Thoracic aorta (tissue), 2 donors: Measurements from ENCODE around the gene GPR160. TPM values are rescaled to one million over a fixed set of nuclear protein-coding genes. Genes with fewer than 3 reads are reported as not detected.

Experiments
- ATAC-seq: fragments of 150-250 bp; one replicate; pipeline ENCODE4 v1.8.0; 2017; ENCODE audit warnings: low read depth; ENCODE audit not compliant: insufficient number of reproducible peaks, low FRiP score
- DNase-seq: peaks from one replicate; pipeline ENCODE4 v3.0.0-alpha.2; 2020; ENCODE audit warnings: low spot score
- H3K27ac ChIP-seq, 2 donors: fragments of 200-600 bp; sonication (generic); 1 replicate in 1 of 2; 2 replicates in 1 of 2; pipeline ENCODE4 v1.5.1; 2016; ENCODE audit warnings: mild to moderate bottlenecking in 2 of 2, moderate library complexity in 2 of 2
- H3K27me3 ChIP-seq: fragments of 200-600 bp; sonication (generic); replicated peaks from 2 replicates; pipeline ENCODE4 v1.6.0; 2016; ENCODE audit warnings: mild to moderate bottlenecking; ENCODE audit not compliant: insufficient read depth
- H3K36me3 ChIP-seq: fragments of 200-600 bp; sonication (generic); one replicate; pipeline ENCODE4 v1.5.1; 2016
- H3K4me1 ChIP-seq, 2 donors: fragments of 200-600 bp; sonication (generic); 1 replicate in 1 of 2; 2 replicates in 1 of 2; pipeline versions ENCODE4 v1.5.1 to v1.6.0; 2016; ENCODE audit warnings: low read depth in 2 of 2, mild to moderate bottlenecking in 1 of 2; ENCODE audit not compliant: control insufficient read depth in 1 of 2
- H3K4me3 ChIP-seq: fragments of 200-600 bp; sonication (generic); 2 replicates; pipeline ENCODE4 v1.5.1; 2016; ENCODE audit warnings: mild to moderate bottlenecking
- H3K9me3 ChIP-seq: fragments of 200-600 bp; sonication (generic); 2 replicates; pipeline ENCODE4 v1.5.1; 2016
- total RNA-seq, 2 donors: library from RNA; depleted of rRNA; stranded (reverse); fragments of >200 nt; gene quantifications; one replicate each; pipeline versions ENCODE4 v1.1.0 to v1.2.3, GENCODE V29; 2016
- TF ChIP-seq, protein P1 (sequence below): fragments of 200-600 bp; sonication (generic); IDR thresholded peaks from one replicate; pipeline ENCODE4 v1.5.1; 2019; ENCODE audit warnings: antibody characterized with exemption

GPR160 gene
- total RNA-seq, 2 donors from 2014 or later: 2.2 to 2.3 TPM

- Histone ChIP-seq H3K4me1 (no peaks in the 10 kb centered on the region), H3K27me3 (no peaks in the 10 kb centered on the region), H3K27ac (no peak overlapping the region), H3K36me3 (no peaks in the 10 kb centered on the region), H3K4me3 (peak overlapping the region; percentile 45), H3K9me3 (no peaks in the 10 kb centered on the region)
- ATAC-seq (no peak), DNase-seq (no peak)
- TF ChIP-seq, protein P1, sequence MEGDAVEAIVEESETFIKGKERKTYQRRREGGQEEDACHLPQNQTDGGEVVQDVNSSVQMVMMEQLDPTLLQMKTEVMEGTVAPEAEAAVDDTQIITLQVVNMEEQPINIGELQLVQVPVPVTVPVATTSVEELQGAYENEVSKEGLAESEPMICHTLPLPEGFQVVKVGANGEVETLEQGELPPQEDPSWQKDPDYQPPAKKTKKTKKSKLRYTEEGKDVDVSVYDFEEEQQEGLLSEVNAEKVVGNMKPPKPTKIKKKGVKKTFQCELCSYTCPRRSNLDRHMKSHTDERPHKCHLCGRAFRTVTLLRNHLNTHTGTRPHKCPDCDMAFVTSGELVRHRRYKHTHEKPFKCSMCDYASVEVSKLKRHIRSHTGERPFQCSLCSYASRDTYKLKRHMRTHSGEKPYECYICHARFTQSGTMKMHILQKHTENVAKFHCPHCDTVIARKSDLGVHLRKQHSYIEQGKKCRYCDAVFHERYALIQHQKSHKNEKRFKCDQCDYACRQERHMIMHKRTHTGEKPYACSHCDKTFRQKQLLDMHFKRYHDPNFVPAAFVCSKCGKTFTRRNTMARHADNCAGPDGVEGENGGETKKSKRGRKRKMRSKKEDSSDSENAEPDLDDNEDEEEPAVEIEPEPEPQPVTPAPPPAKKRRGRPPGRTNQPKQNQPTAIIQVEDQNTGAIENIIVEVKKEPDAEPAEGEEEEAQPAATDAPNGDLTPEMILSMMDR: no peak
Measured at GRCh38 chr3:170002879-170003278, 34.9 kb upstream of the GPR160 start.

DNA sequence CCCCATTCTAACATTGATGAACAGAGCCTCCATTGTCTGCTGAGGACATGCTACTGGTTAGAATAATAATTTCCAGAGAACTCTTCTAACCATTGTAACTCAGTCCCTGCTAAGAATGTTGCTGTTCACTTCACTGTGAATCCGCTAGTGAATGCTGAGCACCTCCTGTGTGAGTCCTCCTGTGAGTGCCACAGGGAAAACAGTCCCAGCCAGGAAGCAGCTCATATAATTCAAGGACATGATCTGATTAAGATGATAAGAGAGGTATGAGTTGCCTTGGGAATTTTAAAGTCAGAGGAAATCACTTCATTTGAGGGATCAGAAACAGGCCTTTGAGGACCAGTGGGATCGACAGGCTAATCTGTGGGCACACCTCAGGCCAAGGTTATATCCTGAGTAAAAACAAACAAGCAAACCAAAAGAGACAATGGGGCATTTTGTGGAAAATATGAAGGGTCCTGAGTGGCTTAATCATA lies 33.9 kb upstream of the GPR160 start:
- no peaks in the 10 kb centered on the region for H3K27me3 ChIP-seq
- H3K9me3 ChIP-seq: no peaks in the 10 kb centered on the region
- TF ChIP-seq, protein P1: no peak
- H3K27ac ChIP-seq: no peak overlapping the region
- no peaks in the 10 kb centered on the region for H3K36me3 ChIP-seq
- no peaks in the 10 kb centered on the region for H3K4me1 ChIP-seq
- ATAC-seq (no peak), DNase-seq (no peak)
- no peak overlapping the region for H3K4me3 ChIP-seq

DNA sequence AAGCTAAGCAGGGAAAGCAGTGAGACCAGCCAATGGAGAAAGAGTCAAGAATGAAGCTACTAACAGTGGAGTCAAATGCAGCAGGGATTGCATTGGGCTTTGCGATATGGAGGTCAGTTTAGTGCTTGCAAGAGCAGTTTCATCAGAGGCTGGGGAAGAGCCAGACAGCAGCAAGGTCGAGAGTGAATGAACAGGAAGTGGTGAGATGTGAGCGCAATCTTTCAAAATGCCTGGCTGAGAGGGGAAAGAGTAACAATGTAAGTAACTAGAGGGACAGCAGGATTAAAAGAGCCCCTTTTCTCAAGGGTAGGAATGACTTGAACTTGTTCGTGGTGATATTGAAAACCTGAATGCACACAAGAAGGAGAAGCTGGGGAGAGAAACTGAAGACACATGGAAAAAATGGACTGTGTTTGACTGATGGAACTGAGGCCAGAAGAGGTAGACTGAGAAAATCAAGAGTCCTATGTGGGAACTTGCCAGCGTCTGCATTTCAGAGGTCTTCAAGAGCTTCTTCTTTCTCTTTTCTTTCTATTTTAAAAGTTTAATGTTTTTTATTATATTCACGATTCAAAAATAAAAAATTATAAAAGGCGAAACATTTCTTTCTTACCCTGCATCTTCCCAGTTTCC lies 30.6 kb upstream of the GPR160 start:
- TF ChIP-seq, protein P1: no peak
- H3K9me3 ChIP-seq: no peaks in the 10 kb centered on the region
- no peaks in the 10 kb centered on the region for H3K4me1 ChIP-seq
- no peak overlapping the region for H3K4me3 ChIP-seq
- DNase-seq (no peak), ATAC-seq (no peak)
- H3K36me3 ChIP-seq: no peaks in the 10 kb centered on the region
- H3K27ac ChIP-seq: no peak overlapping the region
- no peaks in the 10 kb centered on the region for H3K27me3 ChIP-seq

DNA sequence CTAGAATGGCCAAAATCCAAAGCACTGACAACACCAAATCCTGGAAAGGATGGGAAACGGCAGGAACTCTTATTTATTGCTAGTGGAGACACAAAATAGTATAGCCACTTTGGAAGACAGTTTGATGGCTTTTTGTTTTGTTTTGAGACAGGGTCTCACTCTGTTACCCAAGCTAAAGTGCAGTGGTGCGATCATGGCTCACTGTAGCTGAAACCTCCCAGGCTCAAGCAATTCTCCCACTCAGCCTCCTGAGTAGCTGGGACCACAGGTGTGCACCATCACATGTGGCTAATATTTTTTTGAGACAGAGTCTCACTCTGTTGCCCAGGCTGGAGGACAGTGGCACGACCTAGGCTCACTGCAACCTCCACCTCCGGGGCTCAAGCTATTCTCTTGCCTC lies 27.3 kb upstream of the GPR160 start:
- Histone ChIP-seq H3K36me3 (no peaks in the 10 kb centered on the region), H3K9me3 (no peaks in the 10 kb centered on the region)

GRCh38 chr3:170012683-170013400 lies 25.0 kb upstream of the GPR160 start:
- Histone ChIP-seq H3K27me3 (no peaks in the 10 kb centered on the region), H3K27ac (no peak overlapping the region), H3K36me3 (no peaks in the 10 kb centered on the region), H3K9me3 (no peaks in the 10 kb centered on the region), H3K4me3 (no peak overlapping the region), H3K4me1 (no peaks in the 10 kb centered on the region)
- DNase-seq (no peak), ATAC-seq (no peak)
- TF ChIP-seq, protein P1: no peak

More for the DNA sequence above, 27.3 kb upstream of the GPR160 start:
- Histone ChIP-seq H3K4me1 (no peaks in the 10 kb centered on the region), H3K4me3 (no peak overlapping the region), H3K27me3 (no peaks in the 10 kb centered on the region), H3K27ac (no peak overlapping the region)
- ATAC-seq (no peak), DNase-seq (no peak)
- TF ChIP-seq, protein P1: no peak
